Measurements from ENCODE around the gene PES1. TPM values are rescaled to one million over a fixed set of nuclear protein-coding genes. Genes with fewer than 3 reads are reported as not detected.
"Not testable (repeated sequence)": the region's sequence is repeated elsewhere in the genome, so short reads cannot be mapped to it uniquely, and the experiment has no call there.

PES1 gene
- total RNA-seq, 1 donor from 2014 or later = 73.5 TPM

DNA sequence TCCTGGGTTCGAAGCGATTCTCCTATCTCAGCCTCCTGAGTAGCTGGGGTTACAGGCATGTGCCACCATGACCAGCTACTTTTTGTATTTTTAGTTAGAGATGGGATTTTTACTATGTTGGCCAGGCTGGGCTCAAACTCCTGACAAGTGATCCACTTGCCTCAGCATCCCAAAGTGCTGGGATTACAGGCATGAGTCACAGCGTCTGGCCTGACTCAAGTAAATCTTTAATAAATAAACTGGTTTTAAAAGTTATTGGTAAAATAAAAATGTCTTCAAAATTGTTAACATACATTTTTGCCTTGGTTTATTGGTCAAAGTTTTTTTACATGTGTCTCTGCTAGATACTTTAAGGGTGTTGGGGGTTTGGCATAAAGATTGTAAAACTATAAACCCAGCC lies 7.3 kb upstream of the PES1 start:
- DNase-seq (ENCODE audit: extremely low spot score, unreplicated experiment) = no peak
- H3K4me1 Mint-ChIP-seq (ENCODE audit: unreplicated experiment) = no peaks in the 10 kb centered on the region
- TF ChIP-seq CTCF (IDR thresholded peaks at IDR 0.05) = no peak
- no peaks in the 10 kb centered on the region for H3K9me3 Mint-ChIP-seq (ENCODE audit: unreplicated experiment)
- H3K27ac Mint-ChIP-seq (ENCODE audit: unreplicated experiment) = no peak overlapping the region
- H3K36me3 Mint-ChIP-seq (ENCODE audit: unreplicated experiment) = no peaks in the 10 kb centered on the region
- no peak overlapping the region for H3K4me3 Mint-ChIP-seq (ENCODE audit: unreplicated experiment)
- H3K27me3 Mint-ChIP-seq (ENCODE audit: unreplicated experiment) = peaks cover 11% of the 10 kb centered on the region

- Mint-ChIP-seq H3K4me1 (ENCODE audit: unreplicated experiment) (no peaks in the 10 kb centered on the region), H3K4me3 (ENCODE audit: unreplicated experiment) (no peak overlapping the region), H3K36me3 (ENCODE audit: unreplicated experiment) (no peaks in the 10 kb centered on the region), H3K9me3 (ENCODE audit: unreplicated experiment) (no peaks in the 10 kb centered on the region), H3K27me3 (ENCODE audit: unreplicated experiment) (peaks cover 11% of the 10 kb centered on the region), H3K27ac (ENCODE audit: unreplicated experiment) (no peak overlapping the region)
- TF ChIP-seq CTCF (IDR thresholded peaks at IDR 0.05) = no peak
- no peak for DNase-seq (ENCODE audit: extremely low spot score, unreplicated experiment)
Observed at GRCh38 chr22:30596886-30597285, 5.2 kb upstream of the PES1 start.

DNA sequence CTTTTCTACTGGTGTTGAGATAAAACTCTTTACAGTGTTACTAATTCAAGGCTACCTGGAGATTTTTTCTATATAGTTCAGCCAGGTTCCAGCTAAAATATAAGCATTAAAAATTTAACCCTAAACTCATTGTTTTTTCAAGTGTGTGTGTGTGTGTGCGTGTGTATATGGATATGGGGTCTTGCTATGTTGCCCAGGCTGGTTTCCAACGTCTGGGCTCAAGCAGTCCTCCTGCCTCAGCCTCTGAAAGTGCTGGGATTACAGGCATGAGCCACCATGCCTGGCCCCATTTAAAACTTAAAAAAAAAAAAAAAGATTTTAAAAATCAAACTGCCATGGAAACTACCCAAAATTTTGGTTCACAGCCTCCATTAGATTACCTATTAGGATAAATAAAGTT lies 4.5 kb upstream of the PES1 start:
- no peak overlapping the region for H3K27ac Mint-ChIP-seq (ENCODE audit: unreplicated experiment)
- no peaks in the 10 kb centered on the region for H3K36me3 Mint-ChIP-seq (ENCODE audit: unreplicated experiment)
- DNase-seq (ENCODE audit: extremely low spot score, unreplicated experiment) = no peak
- H3K9me3 Mint-ChIP-seq (ENCODE audit: unreplicated experiment) = no peaks in the 10 kb centered on the region
- peaks cover 11% of the 10 kb centered on the region for H3K27me3 Mint-ChIP-seq (ENCODE audit: unreplicated experiment)
- H3K4me1 Mint-ChIP-seq (ENCODE audit: unreplicated experiment) = no peaks in the 10 kb centered on the region
- H3K4me3 Mint-ChIP-seq (ENCODE audit: unreplicated experiment) = no peak overlapping the region
- no peak for TF ChIP-seq CTCF (IDR thresholded peaks at IDR 0.05)

- not testable (repeated sequence) for H3K36me3 Mint-ChIP-seq (ENCODE audit: unreplicated experiment); H3K9me3 Mint-ChIP-seq (ENCODE audit: unreplicated experiment); H3K4me1 Mint-ChIP-seq (ENCODE audit: unreplicated experiment); H3K4me3 Mint-ChIP-seq (ENCODE audit: unreplicated experiment); H3K27ac Mint-ChIP-seq (ENCODE audit: unreplicated experiment); DNase-seq (ENCODE audit: extremely low spot score, unreplicated experiment)
- H3K27me3 Mint-ChIP-seq (ENCODE audit: unreplicated experiment) = peaks cover 11% of the 10 kb centered on the region
Observed at GRCh38 chr22:30592360-30592713, 627 bp upstream of the PES1 start.

DNA sequence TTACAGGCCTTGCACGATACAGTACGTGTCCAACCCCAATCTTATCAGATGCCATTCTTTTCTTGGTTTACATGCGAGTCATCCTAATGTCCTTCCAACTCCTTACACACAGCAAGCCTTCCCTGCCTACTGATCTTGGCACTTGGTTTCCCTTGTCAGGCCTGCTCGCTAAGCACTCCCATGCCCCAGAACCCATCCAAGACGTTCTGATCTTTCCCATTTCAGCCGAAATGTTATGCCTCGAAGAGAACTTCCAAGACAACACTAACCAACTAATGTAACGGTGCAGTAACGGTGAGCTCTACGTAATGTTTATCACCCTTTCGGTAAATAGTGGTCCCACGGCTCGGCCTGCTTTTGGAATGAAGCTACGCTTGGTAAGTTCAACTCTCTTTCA lies 521 bp downstream of the PES1 start:
- no peak for DNase-seq (ENCODE audit: extremely low spot score, unreplicated experiment)
- H3K4me3 Mint-ChIP-seq (ENCODE audit: unreplicated experiment) = no peak overlapping the region
- TF ChIP-seq CTCF (IDR thresholded peaks at IDR 0.05) = no peak
- H3K36me3 Mint-ChIP-seq (ENCODE audit: unreplicated experiment) = peaks cover 15% of the 10 kb centered on the region
- H3K27ac Mint-ChIP-seq (ENCODE audit: unreplicated experiment) = no peak overlapping the region
- no peaks in the 10 kb centered on the region for H3K4me1 Mint-ChIP-seq (ENCODE audit: unreplicated experiment)
- peaks cover 11% of the 10 kb centered on the region for H3K27me3 Mint-ChIP-seq (ENCODE audit: unreplicated experiment)
- no peaks in the 10 kb centered on the region for H3K9me3 Mint-ChIP-seq (ENCODE audit: unreplicated experiment)

- no peak overlapping the region for H3K27ac Mint-ChIP-seq (ENCODE audit: unreplicated experiment)
- H3K9me3 Mint-ChIP-seq (ENCODE audit: unreplicated experiment) = no peaks in the 10 kb centered on the region
- H3K4me1 Mint-ChIP-seq (ENCODE audit: unreplicated experiment) = peaks cover 3% of the 10 kb centered on the region
- peaks cover 30% of the 10 kb centered on the region for H3K36me3 Mint-ChIP-seq (ENCODE audit: unreplicated experiment)
- H3K27me3 Mint-ChIP-seq (ENCODE audit: unreplicated experiment) = no peaks in the 10 kb centered on the region
- no peak for TF ChIP-seq CTCF (IDR thresholded peaks at IDR 0.05)
- H3K4me3 Mint-ChIP-seq (ENCODE audit: unreplicated experiment) = no peak overlapping the region
- no peak for DNase-seq (ENCODE audit: extremely low spot score, unreplicated experiment)
Observed at GRCh38 chr22:30586414-30586813, 5.3 kb downstream of the PES1 start.

Data from osteocyte (in vitro differentiated cells).